ENCODE results near the gene SPG7.

The SPG7 gene

DNA sequence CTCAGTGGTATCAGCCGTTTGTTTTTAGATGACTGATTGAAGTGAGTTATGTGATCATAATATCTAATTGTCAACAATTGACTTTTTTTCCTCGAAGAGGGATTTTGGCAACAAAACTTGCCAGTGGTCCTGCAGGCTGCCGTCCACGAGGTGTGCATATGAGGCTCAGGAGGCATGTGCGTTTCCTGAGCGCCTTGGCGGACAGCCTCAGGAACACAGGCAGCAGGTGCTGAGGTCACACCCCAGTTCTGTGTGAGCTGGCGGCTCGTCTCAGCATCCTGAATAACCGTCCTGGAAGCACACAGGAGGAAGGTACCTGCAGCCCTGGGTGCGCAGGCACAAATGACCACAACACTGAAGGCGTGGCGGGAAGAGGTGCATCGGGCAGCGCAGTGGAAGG lies 11.7 kb downstream of the SPG7 start:
- no peak for DNase-seq

GRCh38 chr16:89522287-89522686 lies 14.1 kb downstream of the SPG7 start:
- DNase-seq = no peak

DNA sequence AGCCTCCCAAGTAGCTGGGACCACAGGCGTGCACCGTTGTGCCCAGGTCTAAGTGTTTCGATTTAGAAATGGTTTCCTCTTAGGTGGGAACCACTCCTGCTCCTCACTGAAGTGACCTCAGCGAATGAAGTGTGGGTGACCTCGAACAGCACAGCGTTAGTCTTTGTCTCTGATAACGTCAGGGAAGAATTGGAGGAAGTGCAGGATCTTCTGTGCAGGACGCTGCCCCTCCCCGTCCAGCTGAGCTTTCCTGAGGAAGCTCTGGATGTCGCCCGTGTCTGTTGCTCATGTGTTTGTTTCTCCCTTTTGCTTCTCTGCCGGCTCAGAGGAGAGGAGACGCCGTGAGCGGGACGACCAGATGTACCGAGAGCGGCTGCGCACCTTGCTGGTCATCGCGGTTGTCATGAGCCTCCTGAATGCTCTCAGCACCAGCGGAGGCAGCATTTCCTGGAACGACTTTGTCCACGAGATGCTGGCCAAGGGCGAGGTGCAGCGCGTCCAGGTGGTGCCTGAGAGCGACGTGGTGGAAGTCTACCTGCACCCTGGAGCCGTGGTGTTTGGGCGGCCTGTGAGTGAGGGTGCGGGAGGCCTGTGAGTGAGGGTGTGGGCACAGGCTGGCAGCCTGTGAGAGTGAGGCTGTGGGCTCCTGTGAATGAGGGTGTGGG lies 15.6 kb downstream of the SPG7 start:
- DNase-seq = no peak

GRCh38 chr16:89525146-89525913 lies 17.1 kb downstream of the SPG7 start:
- no peak for DNase-seq

GRCh38 chr16:89529097-89529496 lies 20.9 kb downstream of the SPG7 start:
- no peak for DNase-seq

DNA sequence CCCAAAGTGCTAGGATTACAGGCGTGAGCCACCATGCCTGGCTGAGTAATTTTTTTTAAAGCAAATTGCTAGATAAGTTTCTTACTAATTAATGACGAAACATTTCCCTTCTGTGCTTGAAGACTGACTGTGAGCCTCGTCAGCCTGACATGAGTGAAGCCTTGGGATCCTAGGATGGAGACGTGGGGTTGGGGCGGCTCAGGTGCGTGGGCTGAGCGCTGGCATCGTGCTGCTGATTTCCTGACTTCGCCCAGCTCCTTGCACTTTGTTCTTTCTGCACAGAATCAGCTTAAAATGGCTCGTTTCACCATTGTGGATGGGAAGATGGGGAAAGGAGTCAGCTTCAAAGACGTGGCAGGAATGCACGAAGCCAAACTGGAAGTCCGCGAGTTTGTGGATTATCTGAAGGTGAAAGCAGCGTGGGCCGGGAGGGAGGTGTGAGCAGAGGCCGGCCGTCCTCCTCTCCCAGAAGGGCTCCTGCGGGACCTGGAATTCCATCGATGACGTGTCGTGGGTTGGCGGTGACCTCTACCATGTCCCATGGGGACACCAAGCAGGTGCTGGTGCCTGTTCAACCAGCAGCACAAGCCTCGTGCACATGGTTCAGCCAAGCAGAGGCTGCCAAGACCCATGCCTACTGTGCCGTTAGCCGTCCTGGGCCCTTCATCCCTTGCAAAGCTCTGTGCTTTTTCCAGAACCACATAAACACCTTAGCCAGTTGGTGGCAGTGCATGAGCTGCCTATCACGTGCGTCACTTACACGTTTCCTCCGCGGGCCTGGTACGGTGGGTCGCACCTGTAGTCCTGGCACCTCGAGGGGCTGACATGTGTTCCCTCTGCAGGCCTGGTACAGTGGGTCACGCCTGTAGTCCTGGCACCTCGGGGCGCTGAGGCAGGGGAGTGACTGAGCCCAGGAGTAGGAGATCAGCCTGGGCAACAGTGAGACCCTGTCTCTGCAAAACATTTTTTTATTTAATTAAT lies 22.5 kb downstream of the SPG7 start:
- no peak for DNase-seq

- DNase-seq = no peak
Measured at GRCh38 chr16:89531821-89532526, 23.8 kb downstream of the SPG7 start.

GRCh38 chr16:89534252-89534756 lies 26.1 kb downstream of the SPG7 start:
- no peak for DNase-seq

GRCh38 chr16:89536371-89536770 lies 28.2 kb downstream of the SPG7 start:
- no peak for DNase-seq

DNA sequence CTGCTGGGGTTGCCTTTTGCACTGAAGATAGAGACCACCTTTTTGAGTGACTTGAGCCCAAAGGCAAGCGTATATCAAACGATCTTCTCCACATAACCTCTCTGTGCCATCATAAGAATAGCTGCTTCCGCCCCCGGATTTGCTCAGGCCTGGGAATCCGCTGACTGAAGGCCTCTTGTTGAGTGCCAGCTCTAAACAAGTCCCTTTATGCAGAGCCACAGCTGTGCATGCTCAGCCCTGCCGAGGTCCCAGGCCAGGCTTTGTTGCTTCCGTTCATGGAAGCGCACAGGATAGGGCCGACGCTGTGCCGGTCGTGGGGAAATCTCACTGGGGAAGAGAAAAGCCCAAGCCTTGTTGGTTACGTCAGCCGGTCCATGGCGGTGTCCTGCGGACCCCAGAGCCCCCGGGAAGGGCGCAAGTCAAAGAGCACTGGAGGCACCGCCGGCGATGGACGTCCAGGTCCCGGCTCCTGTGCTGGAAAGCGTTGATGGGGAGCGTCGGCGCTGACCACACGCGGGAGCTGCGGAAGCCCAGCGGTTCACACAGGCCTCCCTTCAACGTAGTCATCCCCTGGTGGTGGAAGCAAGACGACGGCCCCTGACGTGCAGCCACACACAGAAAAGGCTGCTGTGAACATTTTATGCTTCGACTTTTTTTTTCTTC lies 28.8 kb downstream of the SPG7 start:
- no peak for DNase-seq

- no peak for DNase-seq
Measured at GRCh38 chr16:89537549-89537925, 29.3 kb downstream of the SPG7 start.

GRCh38 chr16:89538286-89538685 lies 30.1 kb downstream of the SPG7 start:
- DNase-seq = no peak

DNA sequence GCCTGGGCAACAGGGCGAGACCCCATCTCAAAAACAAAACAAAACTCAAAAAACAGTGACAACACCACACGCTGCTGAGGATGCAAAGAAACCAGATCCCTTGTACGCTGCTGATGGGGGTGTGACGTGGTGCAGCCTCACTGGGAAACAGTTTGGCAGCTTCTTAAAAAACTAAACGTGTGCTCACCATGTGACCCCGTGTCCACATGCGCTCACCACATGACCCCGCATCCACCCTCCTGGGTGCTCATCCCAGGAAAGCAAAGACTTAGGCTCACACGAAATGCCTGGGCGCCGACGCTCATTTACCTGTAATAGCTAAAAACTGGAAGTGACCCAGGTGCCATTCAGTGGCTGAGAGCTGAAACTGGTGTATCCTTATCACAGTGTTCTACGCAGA lies 32.4 kb downstream of the SPG7 start:
- DNase-seq = no peak

- no peak for DNase-seq
Measured at GRCh38 chr16:89541792-89542191, 33.6 kb downstream of the SPG7 start.

GRCh38 chr16:89544113-89544512 lies 35.9 kb downstream of the SPG7 start:
- DNase-seq = no peak

DNA sequence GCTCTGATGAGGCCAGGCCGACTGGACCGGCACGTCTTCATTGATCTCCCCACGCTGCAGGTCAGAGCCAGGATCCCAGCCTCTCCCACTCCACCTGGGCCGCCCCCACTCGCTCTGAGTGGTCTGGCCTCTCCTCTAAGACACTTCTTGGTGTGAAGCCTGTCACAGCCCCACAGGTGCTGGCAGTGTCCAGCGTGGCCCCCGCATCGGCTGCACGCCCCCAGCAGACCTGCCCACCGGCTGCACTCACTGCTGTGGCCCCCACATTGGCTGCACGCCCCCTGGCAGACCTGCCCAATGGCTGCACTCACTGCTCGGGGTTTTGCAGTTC lies 36.5 kb downstream of the SPG7 start:
- DNase-seq = no peak

DNA sequence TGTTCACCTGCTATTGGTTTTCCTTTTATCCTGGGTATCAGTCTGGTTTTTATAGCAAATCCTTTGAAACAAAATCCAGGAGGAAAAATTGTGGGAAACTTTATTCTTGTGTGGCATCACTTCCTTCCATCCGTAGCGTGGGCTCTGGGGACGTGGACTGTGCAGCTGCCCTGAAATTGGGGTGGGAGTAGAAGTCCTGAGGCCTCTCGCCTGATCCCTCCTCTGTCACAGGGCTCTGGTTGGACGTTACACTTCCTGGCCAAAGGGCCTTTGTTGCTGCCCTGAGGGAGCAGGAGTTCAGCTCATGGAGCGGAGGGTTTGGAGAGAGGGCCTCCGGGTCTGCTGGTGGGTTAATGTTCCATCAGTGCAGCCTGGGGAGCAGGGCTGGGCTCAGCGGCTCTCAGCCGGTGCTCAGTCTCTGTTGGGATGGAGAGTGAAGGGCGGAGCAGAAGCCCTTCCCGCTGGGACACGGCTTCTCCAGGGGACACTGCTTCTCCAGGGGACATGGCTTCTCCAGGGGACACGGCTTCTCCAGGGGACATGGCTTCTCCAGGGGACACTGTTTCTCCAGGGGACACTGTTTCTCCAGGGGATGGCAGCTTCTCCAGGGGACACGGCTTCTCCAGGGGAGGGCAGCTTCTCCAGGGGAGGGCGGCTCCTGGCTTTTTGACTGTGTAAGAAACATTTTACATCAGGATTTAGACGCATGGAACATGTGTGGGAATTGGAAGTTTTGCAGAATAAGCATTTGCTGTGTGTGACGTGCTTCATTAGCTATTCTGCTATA lies 37.0 kb downstream of the SPG7 start:
- no peak for DNase-seq

- no peak for DNase-seq
Measured at GRCh38 chr16:89545831-89546574, 37.8 kb downstream of the SPG7 start.

- no peak for DNase-seq
Measured at GRCh38 chr16:89546781-89547180, 38.6 kb downstream of the SPG7 start.

- no peak for DNase-seq
Measured at GRCh38 chr16:89547291-89547690, 39.1 kb downstream of the SPG7 start.

DNA sequence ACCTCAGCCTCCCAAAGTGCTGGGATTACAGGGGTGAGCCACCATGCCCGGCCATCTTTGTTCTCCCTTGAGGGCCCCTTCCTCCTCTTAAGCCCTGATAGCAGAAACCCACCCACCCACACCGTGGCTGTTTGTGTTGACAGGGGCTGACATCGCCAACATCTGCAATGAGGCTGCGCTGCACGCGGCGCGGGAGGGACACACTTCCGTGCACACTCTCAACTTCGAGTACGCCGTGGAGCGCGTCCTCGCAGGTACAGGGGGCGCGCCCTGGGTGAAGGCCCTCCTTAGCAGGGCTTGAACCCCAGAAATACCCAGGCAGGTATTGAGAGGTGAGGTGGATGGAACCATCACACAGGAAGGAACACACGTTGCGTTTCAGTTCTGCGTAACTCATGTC lies 39.7 kb downstream of the SPG7 start:
- no peak for DNase-seq
